GM06990 (cell line): ENCODE measurements around the gene JAZF1.

ENCODE experiments used
- DNase-seq: peaks from one replicate; pipeline ENCODE4 v3.0.0-alpha.2; 2011; ENCODE audit not compliant: insufficient read length; ENCODE audit errors: extremely low read depth
- H3K27me3 ChIP-seq: replicated peaks from 2 replicates; pipeline ENCODE4 v1.6.0; 2011; ENCODE audit warnings: low read length; ENCODE audit not compliant: control insufficient read depth, insufficient read depth
- H3K36me3 ChIP-seq: 2 replicates; pipeline ENCODE4 v1.5.1; 2011; ENCODE audit warnings: low read length; ENCODE audit not compliant: control insufficient read depth, insufficient read depth
- H3K4me3 ChIP-seq: replicated peaks from 2 replicates; pipeline ENCODE4 v1.5.1; 2011; ENCODE audit warnings: low read depth, mild to moderate bottlenecking, control low read depth, low read length
- CTCF ChIP-seq: IDR thresholded peaks from 2 replicates; pipeline ENCODE4 v1.5.1; 2011; ENCODE audit warnings: low read length, control low read depth, mild to moderate bottlenecking, inconsistent platforms; ENCODE audit not compliant: insufficient read depth, poor library complexity, severe bottlenecking

The JAZF1 gene

GRCh38 chr7:28181416-28181815 lies 821 bp upstream of the JAZF1 start:
- Histone ChIP-seq H3K4me3 (no peak overlapping the region), H3K27me3 (peaks cover 2% of the 10 kb centered on the region), H3K36me3 (no peaks in the 10 kb centered on the region)
- DNase-seq, result no peak
- TF ChIP-seq CTCF, result no peak

- Histone ChIP-seq H3K27me3 (peaks cover 2% of the 10 kb centered on the region), H3K36me3 (no peaks in the 10 kb centered on the region), H3K4me3 (peak overlapping the region; percentile 35)
- no peak for DNase-seq
- TF ChIP-seq CTCF, result no peak
Measured at GRCh38 chr7:28180031-28180363, 598 bp downstream of the JAZF1 start.

GRCh38 chr7:28179120-28180030 lies 1.2 kb downstream of the JAZF1 start:
- H3K36me3 ChIP-seq, result no peaks in the 10 kb centered on the region
- peaks cover 2% of the 10 kb centered on the region for H3K27me3 ChIP-seq
- H3K4me3 ChIP-seq, result peak overlapping the region; percentile 35
- peak; percentile 53 for DNase-seq
- no peak for TF ChIP-seq CTCF

GRCh38 chr7:28178599-28178998 lies 2.0 kb downstream of the JAZF1 start:
- DNase-seq, result no peak
- Histone ChIP-seq H3K27me3 (peaks cover 2% of the 10 kb centered on the region), H3K36me3 (no peaks in the 10 kb centered on the region), H3K4me3 (no peak overlapping the region)
- no peak for TF ChIP-seq CTCF

- no peak for DNase-seq
- no peak for TF ChIP-seq CTCF
Measured at GRCh38 chr7:28177836-28178235, 2.8 kb downstream of the JAZF1 start.

More at GRCh38 chr7:28177836-28178235, 2.8 kb downstream of the JAZF1 start:
- Histone ChIP-seq H3K4me3 (no peak overlapping the region), H3K36me3 (no peaks in the 10 kb centered on the region), H3K27me3 (peaks cover 2% of the 10 kb centered on the region)
